GM19438 (cell line): ENCODE results near the gene FAM25A.
"Not testable (repeated sequence)": the region's sequence is repeated elsewhere in the genome, so short reads cannot be mapped to it uniquely, and the experiment has no call there.

Experiments used
- ATAC-seq: cut with Tn5 transposase; IDR thresholded peaks from one replicate; pipeline ENCODE4 v1.9.1; 2021; ENCODE audit warnings: low read depth; ENCODE audit not compliant: unreplicated experiment

Gene FAM25A

DNA sequence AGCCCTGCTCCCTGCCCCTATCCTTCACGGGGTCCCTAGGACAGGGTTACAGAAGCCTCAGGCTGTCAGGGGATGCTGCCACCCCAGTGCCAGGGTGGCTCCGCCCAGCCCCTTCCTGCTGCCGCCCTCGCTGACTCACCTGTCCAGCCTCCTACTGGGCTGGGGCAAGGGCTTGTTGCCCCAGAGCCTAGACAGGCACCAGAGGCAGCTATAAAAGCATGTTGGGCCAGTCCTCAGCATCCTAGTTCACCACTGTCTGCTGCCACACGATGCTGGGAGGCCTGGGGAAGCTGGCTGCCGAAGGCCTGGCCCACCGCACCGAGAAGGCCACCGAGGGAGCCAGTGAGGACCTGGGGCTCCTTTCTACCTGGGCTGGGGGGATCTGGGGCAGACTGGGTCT lies at the start of gene FAM25A:
Gene FAM25A, plus strand, starts transcription at position 239 of the 400 bp plus-strand sequence. Its CDS starts 31 bp downstream, at position 270.
- ATAC-seq: not testable (repeated sequence)

- no peak for ATAC-seq
Measured at GRCh38 chr10:86970982-86971231, 49.2 kb upstream of the FAM25A start.

- ATAC-seq: peak; percentile 53
Measured at GRCh38 chr10:86971232-86971991, 48.7 kb upstream of the FAM25A start.

DNA sequence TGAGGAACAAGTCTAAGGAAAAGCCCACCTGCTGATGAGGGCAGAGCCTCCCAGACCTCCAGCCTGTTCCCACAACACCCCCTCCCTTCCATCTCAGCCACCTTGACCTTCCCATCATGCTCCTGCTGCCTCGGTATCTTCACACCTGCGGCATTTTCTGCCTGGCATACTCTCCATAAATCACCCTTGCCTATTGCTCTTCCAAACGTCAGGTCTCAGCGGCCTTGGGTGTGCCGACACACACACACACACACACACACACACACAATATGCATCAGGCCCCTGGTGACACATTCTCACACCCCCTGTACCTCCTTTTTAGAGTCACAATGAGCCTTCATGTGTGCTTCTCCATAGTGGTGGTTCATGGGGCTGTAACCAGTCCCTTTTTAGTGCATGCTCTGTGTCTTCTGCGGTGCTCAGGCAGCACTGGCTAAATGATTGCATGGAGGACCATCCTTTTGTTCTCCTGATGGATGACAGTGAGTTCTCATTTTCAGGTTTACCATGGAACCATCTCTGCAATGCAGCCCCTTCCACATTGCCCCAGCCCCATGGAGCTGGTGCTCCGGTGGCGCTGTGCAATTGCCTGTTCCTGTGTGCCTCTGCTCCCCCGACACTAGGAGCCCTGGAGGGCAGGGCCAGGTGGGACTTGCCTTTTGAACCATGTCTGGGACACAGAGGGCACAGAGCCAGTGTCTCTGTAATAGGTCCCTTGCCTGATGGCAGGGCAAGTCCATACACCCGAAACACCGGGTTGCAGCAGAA lies 47.3 kb upstream of the FAM25A start:
- ATAC-seq: no peak

GRCh38 chr10:86974484-86974883 lies 45.6 kb upstream of the FAM25A start:
- no peak for ATAC-seq

- ATAC-seq: no peak
Measured at GRCh38 chr10:86976362-86977056, 43.6 kb upstream of the FAM25A start.

DNA sequence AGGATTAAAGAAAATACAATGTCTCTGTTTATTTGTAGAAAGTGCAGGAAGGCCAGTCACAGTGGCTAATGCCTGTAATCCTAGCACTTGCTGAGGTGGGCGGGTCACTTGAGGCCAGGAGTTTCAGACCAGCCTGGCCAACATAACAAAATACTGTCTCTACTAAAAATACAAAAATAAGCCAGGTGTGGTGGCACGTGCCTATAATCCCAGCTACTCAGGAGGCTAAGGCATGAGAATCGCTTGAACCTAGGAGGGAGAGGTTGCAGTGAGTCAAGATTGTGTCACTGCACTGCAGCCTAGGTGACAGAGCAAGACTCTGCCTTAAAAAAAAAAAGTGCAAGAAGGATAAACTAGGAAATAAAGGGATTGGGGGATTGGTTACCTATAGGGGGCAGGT lies 41.6 kb upstream of the FAM25A start:
- ATAC-seq: not testable (repeated sequence)

- ATAC-seq: no peak
Measured at GRCh38 chr10:86979296-86979818, 40.7 kb upstream of the FAM25A start.

DNA sequence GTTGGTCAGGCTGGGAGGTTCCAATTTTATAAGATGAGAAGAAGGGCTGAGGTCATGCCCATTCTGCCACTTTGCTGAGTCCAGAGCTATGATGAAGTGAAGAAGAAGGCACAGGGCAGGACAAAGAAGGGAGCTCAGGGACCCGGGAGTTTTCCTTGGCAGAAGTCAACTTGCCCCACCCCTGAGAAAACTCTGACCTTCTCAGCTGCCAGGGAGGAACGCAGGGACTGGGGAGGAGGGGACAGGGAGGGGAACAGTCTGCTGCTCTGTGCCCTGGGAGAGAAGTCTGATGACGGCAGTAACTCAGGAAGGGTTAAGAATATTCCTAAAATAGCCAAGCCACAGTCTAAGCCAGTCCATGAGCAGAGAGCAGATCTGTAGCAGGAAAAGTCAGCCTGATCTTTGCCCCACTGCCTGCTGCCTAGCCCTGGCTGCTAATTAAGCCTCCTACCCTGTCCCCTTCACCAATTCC lies 40.1 kb upstream of the FAM25A start:
- ATAC-seq: no peak

GRCh38 chr10:86981020-86981419 lies 39.1 kb upstream of the FAM25A start:
- ATAC-seq: not testable (repeated sequence)

DNA sequence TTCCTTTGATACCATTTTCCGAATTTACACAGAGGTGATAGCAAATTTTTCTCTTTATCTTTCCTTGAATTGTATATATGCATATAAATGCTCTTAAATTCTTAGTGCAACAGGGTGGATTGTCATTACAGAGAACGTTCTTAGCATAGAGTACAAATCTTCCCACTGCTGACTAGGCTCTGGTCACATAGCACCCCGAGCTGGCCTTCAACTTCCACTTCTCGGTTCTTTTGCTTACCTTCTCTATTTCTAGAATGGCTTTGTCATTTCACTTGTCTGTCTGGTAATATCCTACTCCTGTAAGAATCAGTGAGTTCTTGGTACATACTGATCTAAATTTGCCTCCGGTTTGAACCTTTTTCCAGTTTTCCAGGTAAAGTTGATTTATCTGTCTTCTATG lies 38.4 kb upstream of the FAM25A start:
- ATAC-seq: no peak

DNA sequence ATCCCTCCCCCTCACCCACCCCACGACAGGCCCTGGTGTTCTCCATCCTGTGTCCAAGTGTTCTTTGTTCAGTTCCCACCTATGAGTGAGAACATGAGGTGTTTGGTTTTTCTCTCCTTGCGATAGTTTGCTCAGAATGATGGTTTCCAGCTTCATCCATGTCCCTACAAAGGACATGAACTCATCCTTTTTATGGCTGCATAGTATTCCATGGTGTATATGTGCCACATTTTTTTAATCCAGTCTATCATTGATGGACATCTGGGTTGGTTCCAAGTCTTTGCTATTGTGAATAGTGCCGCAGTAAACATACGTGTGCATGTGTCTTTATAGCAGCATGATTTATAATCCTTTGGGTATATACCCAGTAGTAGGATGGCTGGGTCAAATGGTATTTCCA lies 35.6 kb upstream of the FAM25A start:
- ATAC-seq: not testable (repeated sequence)

- ATAC-seq: no peak
Measured at GRCh38 chr10:86988520-86988919, 31.6 kb upstream of the FAM25A start.

DNA sequence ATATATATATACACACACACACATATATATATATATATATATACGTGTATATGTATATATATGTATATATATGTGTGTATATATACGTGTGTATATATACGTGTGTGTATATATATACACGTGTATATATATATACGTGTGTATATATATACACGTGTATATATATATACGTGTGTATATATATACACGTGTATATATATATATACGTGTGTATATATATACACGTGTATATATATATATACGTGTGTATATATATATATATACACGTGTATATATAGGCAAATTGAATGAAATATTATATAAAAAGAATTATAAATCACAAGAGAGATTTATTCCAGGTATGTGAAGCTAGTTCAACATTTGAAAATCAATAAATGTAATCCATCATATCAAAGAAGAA lies 28.7 kb upstream of the FAM25A start:
- not testable (repeated sequence) for ATAC-seq

- ATAC-seq: no peak
Measured at GRCh38 chr10:86992456-86992855, 27.6 kb upstream of the FAM25A start.

DNA sequence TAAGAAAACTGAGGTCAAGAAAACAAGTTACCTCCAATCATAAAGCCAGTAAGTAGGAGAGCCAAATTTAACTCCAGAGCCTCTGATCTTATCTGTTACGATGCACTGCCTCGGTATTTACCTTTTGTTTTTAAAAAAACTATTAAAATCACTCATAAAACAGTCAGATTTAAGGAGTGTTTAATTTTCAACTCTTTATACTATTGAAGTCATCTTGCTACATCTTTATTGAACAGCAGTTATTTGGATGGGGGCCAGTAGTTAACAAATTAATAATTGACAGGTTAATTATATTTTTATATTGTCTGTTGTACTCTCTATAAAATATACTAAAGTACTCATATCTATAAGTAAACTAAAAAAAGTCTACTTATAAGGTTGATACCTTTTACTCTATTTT lies 27.2 kb upstream of the FAM25A start:
- ATAC-seq: no peak

DNA sequence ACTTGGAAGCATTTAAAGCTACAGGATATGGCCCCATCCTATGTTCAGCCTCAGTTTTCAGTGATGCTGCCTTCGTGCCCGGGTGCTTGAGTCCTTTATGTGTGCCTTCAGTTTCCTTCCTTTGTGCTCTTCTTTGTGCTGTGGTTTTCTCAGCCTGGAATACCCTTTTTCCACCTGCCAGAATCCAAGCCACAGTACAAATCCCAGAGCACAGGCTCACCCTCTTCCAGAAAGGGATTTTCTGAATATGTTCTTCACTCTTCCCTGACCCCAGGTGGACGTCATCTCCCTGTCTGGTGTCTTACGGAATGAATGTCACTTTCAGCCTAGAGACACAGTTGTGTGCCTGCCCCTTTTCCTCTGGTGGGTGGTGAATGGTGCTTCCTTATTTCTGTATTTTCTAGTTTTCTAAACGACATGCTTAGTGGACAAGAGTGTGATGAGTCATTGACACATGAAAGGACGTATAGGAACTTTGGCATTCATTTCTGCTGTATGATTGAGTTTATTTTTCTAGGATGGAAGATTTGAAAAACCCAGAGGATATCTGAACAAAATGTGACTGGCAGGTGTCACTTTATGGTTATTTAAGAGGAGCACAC lies 20.2 kb upstream of the FAM25A start:
- not testable (repeated sequence) for ATAC-seq

DNA sequence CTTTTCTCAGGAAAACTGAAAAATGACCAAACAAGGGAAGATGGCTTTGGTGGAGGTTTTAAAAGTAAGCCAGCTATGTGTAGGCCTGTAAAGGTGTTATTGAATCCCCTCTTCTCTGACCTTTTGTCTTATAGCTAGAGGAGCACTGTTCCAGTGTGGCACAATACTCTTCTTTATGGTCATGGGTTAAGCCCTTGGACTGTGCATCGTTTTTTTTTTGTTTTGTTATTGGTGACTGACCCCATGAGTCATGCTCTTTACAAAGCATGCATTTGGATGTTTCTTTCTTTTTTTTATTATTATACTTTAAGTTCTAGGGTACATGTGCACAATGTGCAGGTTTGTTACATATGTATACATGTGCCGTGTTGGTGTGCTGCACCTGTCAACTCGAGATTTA lies 19.6 kb upstream of the FAM25A start:
- no peak for ATAC-seq

- ATAC-seq: not testable (repeated sequence)
Measured at GRCh38 chr10:87007124-87007523, 13.0 kb upstream of the FAM25A start.

DNA sequence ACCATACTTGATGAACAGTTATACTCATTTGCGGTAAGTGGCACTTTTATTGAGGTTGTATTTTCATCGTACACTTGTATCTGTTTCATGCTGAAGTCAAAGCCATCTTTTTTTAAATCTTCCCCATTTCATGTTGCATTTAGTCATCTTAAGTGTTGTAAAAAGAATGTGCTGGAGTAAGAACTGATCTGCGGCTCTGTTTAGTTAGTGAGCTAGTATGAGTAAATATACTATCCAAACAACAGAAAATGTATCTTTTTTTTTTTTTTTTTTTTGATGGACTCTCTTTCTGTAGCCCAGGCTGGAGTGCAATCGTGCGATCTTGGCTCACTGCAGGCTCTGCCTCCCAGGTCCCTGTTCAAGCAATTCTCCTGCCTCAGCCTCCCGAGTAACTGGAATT lies 12.4 kb upstream of the FAM25A start:
- ATAC-seq: not testable (repeated sequence)

DNA sequence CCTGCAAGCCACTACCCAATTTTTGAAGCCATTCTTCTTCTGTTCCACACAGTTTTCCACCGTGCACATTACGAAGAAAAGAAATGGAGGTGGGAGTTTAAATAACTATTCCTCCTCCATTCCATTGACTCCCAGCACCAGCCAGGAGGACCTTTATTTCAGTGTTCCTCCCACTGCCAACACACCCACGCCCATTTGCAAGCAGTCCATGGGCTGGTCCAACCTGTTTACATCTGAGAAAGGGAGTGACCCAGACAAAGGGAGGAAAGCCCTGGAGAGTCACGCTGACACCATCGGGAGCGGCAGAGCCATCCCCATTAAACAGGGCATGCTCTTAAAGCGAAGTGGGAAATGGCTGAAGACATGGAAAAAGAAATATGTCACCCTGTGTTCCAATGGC lies 11.8 kb upstream of the FAM25A start:
- ATAC-seq: not testable (repeated sequence)
